H1 (cell line): ENCODE measurements around the gene DCBLD2. TPM values are rescaled to one million over a fixed set of nuclear protein-coding genes. Genes with fewer than 3 reads are reported as not detected.

Experiments
- TAF1 ChIP-seq: IDR thresholded peaks from 2 replicates; pipeline ENCODE4 v1.6.1; 2011; ENCODE audit warnings: mild to moderate bottlenecking, low read depth, low read length
- polyA plus RNA-seq, 7 experiments: library from polyadenylated mRNA; depleted of rRNA in 3 of 7; stranded (reverse) in 5 of 7; unstranded in 2 of 7; fragments of >200 nt in 5 of 7; fragments of 200-250 nt in 2 of 7; gene quantifications; 1 replicate in 5 of 7; 2 replicates in 1 of 7; 4 replicates in 1 of 7; pipeline versions ENCODE4 v1.2.1 to v1.2.3, GENCODE V29; 2011 to 2013; ENCODE audit warnings: missing spikeins in 2 of 7, mixed read lengths in 2 of 7
- total RNA-seq: library from RNA; stranded (reverse); fragmentation: NEBNext Ultra II Directional; extraction: Animal tissue kit (Norgen Biotek cat#: 25700); gene quantifications from 2 replicates; pipeline ENCODE4 v1.2.1, GENCODE V29; 2021

The DCBLD2 gene
- total and polyA plus RNA-seq, 2 of the 8 experiments (the other 6 are each of a cell fraction or from before 2014, with no cell fraction given), result 19.6 to 63.8 TPM

DNA sequence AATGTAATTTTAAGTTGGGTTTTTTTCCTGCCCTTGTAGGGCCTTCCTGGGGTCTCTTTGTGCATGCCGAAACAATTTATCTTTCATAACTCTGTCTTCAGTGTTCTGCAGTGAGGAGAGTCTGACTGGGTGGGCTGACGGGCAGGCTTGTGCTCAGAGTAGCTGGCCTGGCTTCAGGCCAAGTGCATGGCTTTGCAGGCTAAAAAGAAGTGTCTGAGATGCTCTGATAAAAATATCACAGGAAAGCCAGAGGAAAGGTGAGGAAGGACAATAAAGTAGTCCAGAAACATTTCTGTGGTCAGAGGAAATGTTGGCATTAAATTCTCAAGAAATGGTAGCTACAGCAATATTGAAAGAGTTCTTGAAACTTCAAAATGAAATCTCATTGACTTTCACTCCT, 112.8 kb downstream of the DCBLD2 start (continued):
- TF ChIP-seq TAF1, result no peak
